DMS 273 treated with DMSO at 0.1 percent for 48 hours (cell line): ENCODE results near the gene IL1RAPL2.
"Not testable (repeated sequence)": the region's sequence is repeated elsewhere in the genome, so short reads cannot be mapped to it uniquely, and the experiment has no call there.

Experiments
- DNase-seq: peaks from one replicate; lab custom pipeline; 2025; lab: John Stamatoyannopoulos, UW

The IL1RAPL2 gene

GRCh38 chrX:105803891-105804290, 1237.9 kb downstream of the IL1RAPL2 start:
- DNase-seq, result no peak

GRCh38 chrX:105805655-105806054, 1239.7 kb downstream of the IL1RAPL2 start:
- not testable (repeated sequence) for DNase-seq

- no peak for DNase-seq
Measured at GRCh38 chrX:105816517-105816916, 1250.5 kb downstream of the IL1RAPL2 start.
